ENCODE data around the gene SLC37A1.

Gene SLC37A1

DNA sequence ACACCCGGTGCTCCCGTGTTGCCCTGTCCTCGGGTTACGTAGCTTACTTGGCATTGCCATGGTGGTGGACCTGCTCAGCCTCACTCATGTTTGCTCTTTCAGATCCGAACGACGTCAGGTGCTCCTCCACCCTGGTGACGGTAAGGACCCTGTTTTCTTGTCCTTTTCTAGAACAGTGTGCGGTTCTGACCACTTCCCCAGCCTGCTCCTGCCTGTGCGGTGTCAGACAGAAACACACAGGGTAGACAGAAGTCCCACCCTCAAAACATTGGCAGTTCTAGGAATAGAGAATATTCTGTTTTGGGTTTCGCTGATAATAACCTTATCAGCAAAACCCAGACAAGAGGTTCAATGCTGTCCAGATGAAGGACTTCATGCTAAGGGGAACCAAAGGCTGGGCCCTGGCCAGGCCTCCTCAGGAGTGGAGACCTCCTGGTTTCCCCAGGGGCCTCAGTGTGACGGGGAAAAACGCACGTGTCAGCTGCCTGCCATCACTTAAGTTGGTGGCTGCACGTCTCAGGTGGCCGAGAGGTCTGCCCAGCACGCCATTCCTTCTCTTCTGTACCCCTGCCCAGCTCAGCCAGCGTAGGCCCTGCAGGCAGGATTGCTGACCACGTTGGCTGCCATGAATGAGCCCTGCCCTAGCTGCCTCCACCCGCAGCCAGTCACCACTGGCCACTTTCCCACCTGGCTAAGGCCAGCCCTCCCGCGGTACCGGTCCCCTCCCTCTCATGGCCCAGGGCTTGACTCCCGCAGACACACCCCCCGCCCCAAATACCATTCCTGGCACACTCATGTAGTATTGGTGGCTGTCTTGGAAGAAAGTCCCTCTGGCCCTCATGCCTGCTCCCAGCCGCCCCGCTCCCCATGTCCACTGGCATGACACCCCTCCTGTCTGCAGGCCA, 33.6 kb downstream of the SLC37A1 start:
- H3K4me3 ChIP-seq (ENCODE audit: low read depth, low read length) = no peak overlapping the region
- TF ChIP-seq, protein P1, sequence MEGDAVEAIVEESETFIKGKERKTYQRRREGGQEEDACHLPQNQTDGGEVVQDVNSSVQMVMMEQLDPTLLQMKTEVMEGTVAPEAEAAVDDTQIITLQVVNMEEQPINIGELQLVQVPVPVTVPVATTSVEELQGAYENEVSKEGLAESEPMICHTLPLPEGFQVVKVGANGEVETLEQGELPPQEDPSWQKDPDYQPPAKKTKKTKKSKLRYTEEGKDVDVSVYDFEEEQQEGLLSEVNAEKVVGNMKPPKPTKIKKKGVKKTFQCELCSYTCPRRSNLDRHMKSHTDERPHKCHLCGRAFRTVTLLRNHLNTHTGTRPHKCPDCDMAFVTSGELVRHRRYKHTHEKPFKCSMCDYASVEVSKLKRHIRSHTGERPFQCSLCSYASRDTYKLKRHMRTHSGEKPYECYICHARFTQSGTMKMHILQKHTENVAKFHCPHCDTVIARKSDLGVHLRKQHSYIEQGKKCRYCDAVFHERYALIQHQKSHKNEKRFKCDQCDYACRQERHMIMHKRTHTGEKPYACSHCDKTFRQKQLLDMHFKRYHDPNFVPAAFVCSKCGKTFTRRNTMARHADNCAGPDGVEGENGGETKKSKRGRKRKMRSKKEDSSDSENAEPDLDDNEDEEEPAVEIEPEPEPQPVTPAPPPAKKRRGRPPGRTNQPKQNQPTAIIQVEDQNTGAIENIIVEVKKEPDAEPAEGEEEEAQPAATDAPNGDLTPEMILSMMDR (IDR thresholded peaks at IDR 0.05; ENCODE audit: borderline replicate concordance, insufficient read depth, low read depth, low read length) = no peak

DNA sequence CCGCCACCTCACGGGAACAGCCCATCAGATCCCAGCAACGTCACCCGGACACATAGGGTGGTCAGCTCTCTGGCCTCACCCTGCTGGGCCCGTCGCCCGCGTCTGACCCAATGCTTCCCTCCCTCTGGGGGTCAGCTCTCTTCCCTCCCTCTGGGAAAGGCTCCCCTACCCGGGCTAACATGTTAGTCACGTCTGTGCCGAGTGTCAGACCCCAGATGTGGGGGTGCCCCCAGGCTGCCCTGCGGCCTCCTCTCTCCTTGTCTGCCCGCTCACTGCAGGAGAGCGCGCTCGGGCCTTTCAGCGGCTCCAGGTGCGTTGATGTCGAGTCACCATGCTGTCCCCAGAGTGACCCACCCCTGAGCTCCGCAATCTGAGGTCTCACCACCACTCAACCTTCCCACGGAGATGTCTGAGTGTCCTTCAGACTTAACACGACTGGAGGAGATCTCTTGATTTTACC, 34.3 kb downstream of the SLC37A1 start:
- TF ChIP-seq, protein P1 (IDR thresholded peaks at IDR 0.05; ENCODE audit: borderline replicate concordance, insufficient read depth, low read depth, low read length) = no peak
- no peak overlapping the region for H3K4me3 ChIP-seq (ENCODE audit: low read depth, low read length)

DNA sequence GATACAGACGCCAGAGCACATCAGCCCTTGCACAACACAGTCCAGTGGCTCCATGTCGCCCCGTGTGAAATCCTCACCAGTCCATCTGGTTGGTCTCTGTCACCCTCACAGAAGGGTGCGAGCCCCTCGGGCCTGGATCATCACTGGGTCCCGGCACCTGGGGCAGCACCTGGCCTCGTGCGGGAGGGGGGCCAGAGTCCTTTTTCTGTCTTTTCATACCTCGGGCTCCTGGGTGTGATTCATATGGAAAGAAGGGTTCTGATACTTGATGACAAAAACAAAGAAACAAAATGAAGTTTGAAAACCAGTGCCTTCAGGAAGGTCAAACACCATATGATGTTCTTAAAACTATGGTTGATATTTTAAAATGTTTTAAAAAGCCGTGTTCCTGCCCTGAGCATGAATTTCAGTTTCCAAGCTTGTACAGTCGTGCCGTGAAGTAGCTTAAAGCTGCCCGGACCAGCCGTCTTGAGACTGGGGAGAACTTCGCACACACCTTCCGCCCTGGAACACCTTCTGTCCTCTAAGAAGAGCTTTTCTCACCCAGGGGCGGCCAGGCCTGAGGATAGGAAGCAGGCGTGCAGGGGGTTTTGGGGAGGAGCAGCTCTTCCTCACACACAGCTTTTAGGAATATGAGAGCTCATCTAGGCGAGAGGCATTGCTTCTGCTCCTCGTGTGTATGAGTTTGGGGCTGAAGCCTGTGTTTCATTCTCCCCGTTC, 35.2 kb downstream of the SLC37A1 start:
- TF ChIP-seq, protein P1 (IDR thresholded peaks at IDR 0.05; ENCODE audit: borderline replicate concordance, insufficient read depth, low read depth, low read length) = no peak
- no peak overlapping the region for H3K4me3 ChIP-seq (ENCODE audit: low read depth, low read length)

DNA sequence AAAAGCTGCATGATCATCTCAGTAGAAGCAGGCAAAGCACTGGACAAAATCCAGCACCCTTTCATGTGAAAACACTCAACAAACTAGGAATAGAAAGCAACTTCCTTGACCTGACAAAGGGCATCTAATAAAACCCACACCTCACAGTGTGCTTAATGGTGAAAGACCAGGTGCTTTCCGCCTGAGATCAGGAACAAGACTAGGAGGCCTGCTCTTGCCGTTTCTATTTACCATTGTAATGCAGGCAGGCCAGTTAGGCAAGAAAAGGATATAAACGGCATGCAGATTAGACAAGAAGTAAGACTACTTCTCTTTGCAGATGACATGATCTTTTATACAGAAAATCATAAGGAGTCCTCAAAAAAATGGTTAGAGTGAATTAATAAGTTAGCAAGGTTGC, 37.2 kb downstream of the SLC37A1 start:
- TF ChIP-seq, protein P1 (IDR thresholded peaks at IDR 0.05; ENCODE audit: borderline replicate concordance, insufficient read depth, low read depth, low read length) = no peak
- no peak overlapping the region for H3K4me3 ChIP-seq (ENCODE audit: low read depth, low read length)

DNA sequence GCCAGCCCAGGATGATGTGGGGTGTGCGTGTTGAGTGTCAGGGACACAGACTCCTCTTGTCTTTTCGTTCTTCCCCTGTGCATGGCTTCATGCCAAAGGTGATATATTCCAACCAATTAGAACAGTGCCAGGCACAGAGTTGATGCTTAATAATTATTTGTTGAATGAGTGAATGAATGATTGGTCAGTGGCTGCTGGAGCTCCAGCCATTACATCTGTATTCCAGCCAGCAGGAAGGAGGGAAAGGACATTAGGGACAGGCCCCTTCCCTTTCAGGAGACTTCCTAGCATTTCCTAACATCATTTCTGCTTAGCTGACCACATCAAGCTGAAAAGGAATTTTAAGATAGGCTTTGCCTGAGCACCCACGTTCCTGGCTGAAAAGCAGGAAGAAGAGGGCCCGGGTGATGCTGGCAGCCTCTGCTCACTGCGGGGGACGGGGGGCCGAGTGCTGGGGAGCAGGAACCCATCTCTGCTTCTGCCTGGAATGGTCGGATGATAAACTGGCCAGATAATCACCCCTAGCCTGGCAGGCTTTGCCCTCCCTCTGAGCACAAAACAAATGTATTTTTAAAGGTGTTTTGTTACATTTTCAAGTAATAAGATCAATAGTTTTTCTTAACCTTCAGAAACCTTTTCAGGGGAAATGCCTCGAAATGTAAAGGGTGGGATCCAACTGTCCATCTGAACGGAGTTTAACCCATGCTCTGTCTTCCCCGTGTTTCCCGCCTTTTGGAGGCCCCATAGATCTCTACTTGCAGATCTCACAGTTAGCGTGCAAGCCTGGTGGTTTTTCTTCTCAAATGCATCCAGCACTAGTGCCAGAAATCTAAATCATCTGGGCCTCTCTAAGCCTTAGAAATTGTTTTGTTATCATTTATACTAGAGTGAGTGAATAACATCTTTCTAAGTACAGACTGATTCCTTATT, 39.0 kb downstream of the SLC37A1 start:
- H3K4me3 ChIP-seq (ENCODE audit: low read depth, low read length) = no peak overlapping the region

DNA sequence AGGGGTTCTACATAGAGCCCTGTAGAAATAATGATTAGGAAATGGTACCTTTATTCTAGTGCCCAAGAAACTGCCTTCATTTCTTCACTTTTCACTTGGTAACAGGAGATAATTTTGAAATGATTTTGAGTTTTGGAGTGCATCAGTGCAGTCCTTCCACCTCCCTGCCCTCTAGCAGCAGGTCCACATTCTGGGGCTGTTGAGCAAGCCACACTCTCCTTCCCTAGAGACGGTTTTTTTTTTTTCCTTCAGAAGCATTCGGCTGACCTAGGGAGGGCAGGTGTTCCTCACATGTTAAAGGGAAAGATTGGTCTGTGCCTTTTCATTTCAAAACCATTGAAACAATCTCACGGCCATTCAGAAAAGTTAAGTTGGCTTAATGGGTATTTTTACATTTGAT, 39.8 kb downstream of the SLC37A1 start:
- TF ChIP-seq, protein P1 (IDR thresholded peaks at IDR 0.05; ENCODE audit: borderline replicate concordance, insufficient read depth, low read depth, low read length) = no peak
- no peak overlapping the region for H3K4me3 ChIP-seq (ENCODE audit: low read depth, low read length)

More for the DNA sequence above, 39.0 kb downstream of the SLC37A1 start:
- TF ChIP-seq, protein P1 (IDR thresholded peaks at IDR 0.05; ENCODE audit: borderline replicate concordance, insufficient read depth, low read depth, low read length) = no peak

Measured in GM12875 (cell line).